A549 (cell line): Measurements from ENCODE around the gene CCDC187. TPM values are rescaled to one million over a fixed set of nuclear protein-coding genes. Genes with fewer than 3 reads are reported as not detected.

ENCODE experiments used
- ATAC-seq, 2 experiments: fragments of 200-7000 bp in 1 of 2; fragments of >200 bp in 1 of 2; cut with Nextera tagmentation in 1 of 2; cut with Tn5 transposase in 1 of 2; 3 replicates each; pipeline versions ENCODE4 v1.8.0 to v1.9.1; 2018 to 2020; ENCODE audit warnings: mild to moderate bottlenecking in 1 of 2, moderate library complexity in 1 of 2
- CTCF ChIA-PET: fragments of 300-600 bp; sonication (Branson Sonifier 250); formaldehyde crosslinking; extraction: SDS; loops from one replicate; lab custom pipeline; 2021; ENCODE audit warnings: antibody characterized with exemption, inconsistent platforms; lab: Yijun Ruan, JAX
- POLR2A ChIA-PET: fragments of 350-600 bp; formaldehyde crosslinking; extraction: SDS; loops from one replicate; lab custom pipeline; 2021; ENCODE audit warnings: antibody characterized with exemption, inconsistent platforms; lab: Yijun Ruan, JAX
- DNase-seq, 2 experiments: peaks; one replicate each; pipeline versions ENCODE4 v3.0.0 to v3.0.0-alpha.2; 2011 to 2016; ENCODE audit warnings: low read depth in 1 of 2, low spot score in 1 of 2
- FAIRE-seq: peaks from 2 replicates; lab custom pipeline; 2011; peaks lifted over from hg19 to GRCh38; lab: Jason Lieb, UNC
- H3K27ac ChIP-seq, 2 experiments: fragments of >200 bp; sonication (Bioruptor Twin); formaldehyde crosslinking; 3 replicates each; pipeline ENCODE4 v1.5.1; 2016 to 2017
- H3K4me1 ChIP-seq: fragments of >200 bp; sonication (Bioruptor Twin); formaldehyde crosslinking; 3 replicates; pipeline ENCODE4 v1.6.1; 2016
- H3K4me2 ChIP-seq: fragments of >200 bp; sonication (Bioruptor Twin); formaldehyde crosslinking; 3 replicates; pipeline ENCODE4 v1.6.1; 2016
- H3K4me3 ChIP-seq: fragments of >200 bp; sonication (Bioruptor Twin); formaldehyde crosslinking; 3 replicates; pipeline ENCODE4 v1.5.1; 2016
- H3K9me3 ChIP-seq: fragments of >200 bp; sonication (Bioruptor Twin); formaldehyde crosslinking; 3 replicates; pipeline ENCODE4 v1.6.1; 2016
- CTCF ChIP-seq: fragments of >200 bp; sonication (Bioruptor Twin); formaldehyde crosslinking; IDR thresholded peaks from 3 replicates; pipeline ENCODE4 v1.5.1; 2016
- EP300 ChIP-seq, 2 experiments: fragments of >200 bp; sonication (Bioruptor Twin); formaldehyde crosslinking; IDR thresholded peaks; 2 replicates in 1 of 2; 3 replicates in 1 of 2; pipeline ENCODE4 v1.6.1; 2016 to 2017
- FOSB ChIP-seq: fragments of 250-450 bp; sonication (Bioruptor Pico); IDR thresholded peaks from 2 replicates; pipeline ENCODE4 v1.5.0; 2020; ENCODE audit warnings: mild to moderate bottlenecking, moderate library complexity
- FOSL2 ChIP-seq, 2 experiments: fragments of 450-650 bp in 1 of 2; fragments of >200 bp in 1 of 2; sonication (Bioruptor Twin) in 1 of 2; formaldehyde crosslinking; IDR thresholded peaks; 2 replicates each; pipeline versions ENCODE4 v1.5.0 to v1.6.1; 2016 to 2020; ENCODE audit warnings: mild to moderate bottlenecking in 1 of 2, moderate library complexity in 1 of 2
- GATA3 ChIP-seq: IDR thresholded peaks from 2 replicates; pipeline ENCODE4 v1.6.1; 2012; ENCODE audit warnings: borderline replicate concordance
- HDAC2 ChIP-seq: fragments of 200-600 bp; sonication (generic); IDR thresholded peaks from 2 replicates; pipeline ENCODE4 v1.6.1; 2016
- HOXB13 ChIP-seq: fragments of 250-450 bp; sonication (Bioruptor Pico); IDR thresholded peaks from 2 replicates; pipeline ENCODE4 v1.5.0; 2020; ENCODE audit warnings: low read depth, mild to moderate bottlenecking, moderate library complexity
- JUN ChIP-seq, 2 experiments: fragments of >200 bp; sonication (Bioruptor Twin); formaldehyde crosslinking; IDR thresholded peaks; 2 replicates in 1 of 2; 3 replicates in 1 of 2; pipeline ENCODE4 v1.6.1; 2016 to 2017
- JUNB ChIP-seq: fragments of >200 bp; sonication (Bioruptor Twin); formaldehyde crosslinking; IDR thresholded peaks from 2 replicates; pipeline ENCODE4 v1.6.1; 2016
- KDM1A ChIP-seq: fragments of 200-600 bp; sonication (generic); IDR thresholded peaks from 2 replicates; pipeline ENCODE4 v1.6.1; 2016; ENCODE audit warnings: low read depth, mild to moderate bottlenecking
- MAZ ChIP-seq: fragments of 150-350 bp; IDR thresholded peaks from 2 replicates; pipeline ENCODE4 v1.6.1; 2014; ENCODE audit warnings: antibody characterized with exemption, low read depth, low read length, borderline replicate concordance
- NR3C1 ChIP-seq: fragments of >200 bp; sonication (Bioruptor Twin); formaldehyde crosslinking; IDR thresholded peaks from 3 replicates; pipeline ENCODE4 v1.6.1; 2017
- POLR2A ChIP-seq: IDR thresholded peaks from 2 replicates; pipeline ENCODE4 v1.6.1; 2012; ENCODE audit warnings: mild to moderate bottlenecking, low read length
- RARB ChIP-seq: fragments of 250-450 bp; sonication (Bioruptor Pico); IDR thresholded peaks from 2 replicates; pipeline ENCODE4 v1.8.0; 2021; ENCODE audit warnings: mild to moderate bottlenecking, moderate library complexity
- RNF2 ChIP-seq: fragments of 200-600 bp; sonication (generic); IDR thresholded peaks from 2 replicates; pipeline ENCODE4 v1.6.1; 2016; ENCODE audit warnings: low read depth, mild to moderate bottlenecking, antibody characterized with exemption, moderate library complexity, borderline replicate concordance
- ZC3H11A ChIP-seq: fragments of 450-650 bp; IDR thresholded peaks from 2 replicates; pipeline ENCODE4 v1.6.1; 2014; ENCODE audit warnings: antibody characterized with exemption, mild to moderate bottlenecking
- WGBS: methylation state at CpG from one replicate; pipeline ENCODE4 v1.1.6; 2017; ENCODE audit errors: missing lambda C conversion rate; 5-methylcytosine and 5-hydroxymethylcytosine counted together
- polyA plus RNA-seq, 4 experiments: library from polyadenylated mRNA; depleted of rRNA in 3 of 4; stranded (reverse); fragments of >200 nt; fragmentation: RNase III in 1 of 4; extraction: RNeasy Plus Mini Kit Qiagen cat#74134 plus additional on column Dnase treatment in 1 of 4; gene quantifications; 2 replicates in 3 of 4; 3 replicates in 1 of 4; pipeline ENCODE4 v1.2.3, GENCODE V29; 2011 to 2017
- TF ChIP-seq, protein P1 (sequence below): fragments of >200 bp; sonication (Bioruptor Twin); formaldehyde crosslinking; IDR thresholded peaks from 3 replicates; pipeline ENCODE4 v1.6.1; 2016
- TF ChIP-seq, protein P2 (sequence below): IDR thresholded peaks from 2 replicates; pipeline ENCODE4 v1.6.1; 2012
- TF ChIP-seq, protein P3 (sequence below): IDR thresholded peaks from 2 replicates; pipeline ENCODE4 v1.6.1; 2012
- TF ChIP-seq, protein P4 (sequence below): IDR thresholded peaks from 2 replicates; pipeline ENCODE4 v1.6.1; 2012; ENCODE audit warnings: low read depth, borderline replicate concordance
- TF ChIP-seq, protein P5 (sequence below): fragments of 200-600 bp; sonication (generic); IDR thresholded peaks from 2 replicates; pipeline ENCODE4 v1.6.1; 2016; ENCODE audit warnings: antibody characterized with exemption, mild to moderate bottlenecking, moderate library complexity

CCDC187 gene
- polyA plus RNA-seq, 2 of the 4 experiments (the other 2 are of a cell fraction) = under 0.01 TPM; not detected in 1

DNA sequence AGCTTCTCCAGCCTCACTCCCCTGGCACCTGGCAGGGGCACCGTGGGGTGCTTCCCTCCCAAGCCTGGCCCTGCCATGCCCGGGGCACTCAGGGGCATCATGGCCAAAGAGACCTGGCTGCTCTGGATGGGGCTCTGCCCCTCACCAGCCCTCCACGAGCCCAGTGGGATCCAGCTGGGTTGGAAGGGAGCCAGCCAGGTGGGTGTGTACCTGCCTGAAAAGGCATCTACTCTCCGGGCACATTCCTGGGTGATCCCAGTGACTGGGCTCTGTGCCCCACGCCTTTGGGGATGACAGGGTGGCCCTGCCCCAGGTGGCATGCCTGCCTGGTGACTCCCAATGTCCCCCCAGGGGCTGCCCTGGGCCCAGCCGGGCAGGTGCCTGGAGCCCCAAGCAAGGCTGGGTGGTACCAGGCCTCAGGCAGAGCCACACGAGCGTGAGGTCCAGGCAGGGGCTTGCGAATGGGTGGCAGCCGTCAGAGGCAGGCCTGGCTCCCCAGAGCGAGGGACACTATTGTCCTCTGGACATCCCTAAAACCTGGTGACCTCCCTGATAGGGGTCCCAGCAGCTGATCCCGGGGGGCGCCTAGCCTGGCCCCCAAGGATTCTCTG lies 24.2 kb upstream of the CCDC187 start (continued):
- TF ChIP-seq CTCF = no peak
- TF ChIP-seq GATA3 = no peak
- TF ChIP-seq RNF2 = no peak
- no peak for TF ChIP-seq HDAC2
- TF ChIP-seq, protein P1, sequence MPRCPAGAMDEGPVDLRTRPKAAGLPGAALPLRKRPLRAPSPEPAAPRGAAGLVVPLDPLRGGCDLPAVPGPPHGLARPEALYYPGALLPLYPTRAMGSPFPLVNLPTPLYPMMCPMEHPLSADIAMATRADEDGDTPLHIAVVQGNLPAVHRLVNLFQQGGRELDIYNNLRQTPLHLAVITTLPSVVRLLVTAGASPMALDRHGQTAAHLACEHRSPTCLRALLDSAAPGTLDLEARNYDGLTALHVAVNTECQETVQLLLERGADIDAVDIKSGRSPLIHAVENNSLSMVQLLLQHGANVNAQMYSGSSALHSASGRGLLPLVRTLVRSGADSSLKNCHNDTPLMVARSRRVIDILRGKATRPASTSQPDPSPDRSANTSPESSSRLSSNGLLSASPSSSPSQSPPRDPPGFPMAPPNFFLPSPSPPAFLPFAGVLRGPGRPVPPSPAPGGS = no peak
- TF ChIP-seq, protein P2, sequence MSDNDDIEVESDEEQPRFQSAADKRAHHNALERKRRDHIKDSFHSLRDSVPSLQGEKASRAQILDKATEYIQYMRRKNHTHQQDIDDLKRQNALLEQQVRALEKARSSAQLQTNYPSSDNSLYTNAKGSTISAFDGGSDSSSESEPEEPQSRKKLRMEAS = no peak
- TF ChIP-seq, protein P3, sequence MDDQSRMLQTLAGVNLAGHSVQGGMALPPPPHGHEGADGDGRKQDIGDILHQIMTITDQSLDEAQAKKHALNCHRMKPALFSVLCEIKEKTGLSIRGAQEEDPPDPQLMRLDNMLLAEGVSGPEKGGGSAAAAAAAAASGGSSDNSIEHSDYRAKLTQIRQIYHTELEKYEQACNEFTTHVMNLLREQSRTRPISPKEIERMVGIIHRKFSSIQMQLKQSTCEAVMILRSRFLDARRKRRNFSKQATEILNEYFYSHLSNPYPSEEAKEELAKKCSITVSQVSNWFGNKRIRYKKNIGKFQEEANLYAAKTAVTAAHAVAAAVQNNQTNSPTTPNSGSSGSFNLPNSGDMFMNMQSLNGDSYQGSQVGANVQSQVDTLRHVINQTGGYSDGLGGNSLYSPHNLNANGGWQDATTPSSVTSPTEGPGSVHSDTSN = no peak
- TF ChIP-seq NR3C1 = no peak
- no peak for TF ChIP-seq ZC3H11A

GRCh38 chr9:136327304-136327974 lies 23.5 kb upstream of the CCDC187 start, which contains the start of gene GPSM1:
GPSM1 (plus strand) TSS chr9:136327539; CDS start chr9:136327696, 157 bp downstream.
- WGBS = no CpG with 5 or more reads among the region's 88 CpGs
- Histone ChIP-seq H3K9me3 (no peaks in the 10 kb centered on the region), H3K27ac (peak within 1 kb of the TSS; percentile 86 to 89), H3K4me2 (peak within 1 kb of the TSS; percentile 82), H3K4me1 (peaks cover 18% of the 10 kb centered on the region), H3K4me3 (peak within 1 kb of the TSS; percentile 89)
- DNase-seq (peak in 1 of 2 experiments; percentile 52), FAIRE-seq (no peak), ATAC-seq (peak; percentile 20 to 44; a peak in 4 of 6 replicates)
- CTCF ChIA-PET = interaction anchor here (0.7 to 1.5 kb wide), 5 partner anchors 10 to 162 kb away, joined by 3 to 5 read pairs (median 3); partner anchors contain the start of gene DNLZ
- TF ChIP-seq FOSB = no peak
- TF ChIP-seq POLR2A = peak; percentile 33; the same call in 1 of the 2 replicates
- peak in 1 of 2 experiments; percentile 37; a peak in 1 of 5 replicates for TF ChIP-seq JUN (IDR thresholded peaks at IDR 0.05)
- POLR2A ChIA-PET = no interaction called here

GRCh38 chr9:136326761-136327303 lies 22.9 kb upstream of the CCDC187 start:
- 58% methylated on average over 13 of the region's 17 CpGs for WGBS
- no peaks in the 10 kb centered on the region for H3K9me3 ChIP-seq
- peak overlapping the region; percentile 82 for H3K4me2 ChIP-seq
- DNase-seq = peak in 1 of 2 experiments; percentile 26
- peak; percentile 4 to 5; a peak in 2 of 6 replicates for ATAC-seq
- peak overlapping the region; percentile 86 to 89 for H3K27ac ChIP-seq
- no peak for FAIRE-seq
- ChIA-PET CTCF (interaction anchor here (0.7 to 6.3 kb wide), 7 partner anchors 11 to 101 kb away, joined by 3 to 31 read pairs (median 3); partner anchors contain the start of gene DNLZ), POLR2A (no interaction called here)
- H3K4me1 ChIP-seq = peaks cover 18% of the 10 kb centered on the region
- H3K4me3 ChIP-seq = peak overlapping the region; percentile 89
- TF ChIP-seq KDM1A (no peak), HOXB13 (CRISPR knock-in tag) (no peak), FOSB (no peak), JUNB (no peak), CTCF (no peak), MAZ (no peak), EP300 (IDR thresholded peaks at IDR 0.05) (no peak), RARB (CRISPR knock-in tag) (no peak), FOSL2 (IDR thresholded peaks at IDR 0.05) (no peak), FOSL2 (CRISPR knock-in tag; IDR thresholded peaks at IDR 0.05) (no peak)
- TF ChIP-seq, protein P4, sequence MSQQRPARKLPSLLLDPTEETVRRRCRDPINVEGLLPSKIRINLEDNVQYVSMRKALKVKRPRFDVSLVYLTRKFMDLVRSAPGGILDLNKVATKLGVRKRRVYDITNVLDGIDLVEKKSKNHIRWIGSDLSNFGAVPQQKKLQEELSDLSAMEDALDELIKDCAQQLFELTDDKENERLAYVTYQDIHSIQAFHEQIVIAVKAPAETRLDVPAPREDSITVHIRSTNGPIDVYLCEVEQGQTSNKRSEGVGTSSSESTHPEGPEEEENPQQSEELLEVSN = no peak
- TF ChIP-seq, protein P5, sequence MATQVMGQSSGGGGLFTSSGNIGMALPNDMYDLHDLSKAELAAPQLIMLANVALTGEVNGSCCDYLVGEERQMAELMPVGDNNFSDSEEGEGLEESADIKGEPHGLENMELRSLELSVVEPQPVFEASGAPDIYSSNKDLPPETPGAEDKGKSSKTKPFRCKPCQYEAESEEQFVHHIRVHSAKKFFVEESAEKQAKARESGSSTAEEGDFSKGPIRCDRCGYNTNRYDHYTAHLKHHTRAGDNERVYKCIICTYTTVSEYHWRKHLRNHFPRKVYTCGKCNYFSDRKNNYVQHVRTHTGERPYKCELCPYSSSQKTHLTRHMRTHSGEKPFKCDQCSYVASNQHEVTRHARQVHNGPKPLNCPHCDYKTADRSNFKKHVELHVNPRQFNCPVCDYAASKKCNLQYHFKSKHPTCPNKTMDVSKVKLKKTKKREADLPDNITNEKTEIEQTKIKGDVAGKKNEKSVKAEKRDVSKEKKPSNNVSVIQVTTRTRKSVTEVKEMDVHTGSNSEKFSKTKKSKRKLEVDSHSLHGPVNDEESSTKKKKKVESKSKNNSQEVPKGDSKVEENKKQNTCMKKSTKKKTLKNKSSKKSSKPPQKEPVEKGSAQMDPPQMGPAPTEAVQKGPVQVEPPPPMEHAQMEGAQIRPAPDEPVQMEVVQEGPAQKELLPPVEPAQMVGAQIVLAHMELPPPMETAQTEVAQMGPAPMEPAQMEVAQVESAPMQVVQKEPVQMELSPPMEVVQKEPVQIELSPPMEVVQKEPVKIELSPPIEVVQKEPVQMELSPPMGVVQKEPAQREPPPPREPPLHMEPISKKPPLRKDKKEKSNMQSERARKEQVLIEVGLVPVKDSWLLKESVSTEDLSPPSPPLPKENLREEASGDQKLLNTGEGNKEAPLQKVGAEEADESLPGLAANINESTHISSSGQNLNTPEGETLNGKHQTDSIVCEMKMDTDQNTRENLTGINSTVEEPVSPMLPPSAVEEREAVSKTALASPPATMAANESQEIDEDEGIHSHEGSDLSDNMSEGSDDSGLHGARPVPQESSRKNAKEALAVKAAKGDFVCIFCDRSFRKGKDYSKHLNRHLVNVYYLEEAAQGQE = no peak
